ENCODE data around the gene SHANK2. TPM values are rescaled to one million over a fixed set of nuclear protein-coding genes. Genes with fewer than 3 reads are reported as not detected.
A peak's percentile ranks its signal among the peaks of the same experiment; 100 is the strongest.

SHANK2 gene
- total RNA-seq, 1 experiment from 2014 or later = 23.8 TPM

GRCh38 chr11:71245601-71246391, 6.6 kb downstream of the SHANK2 start:
- TF ChIP-seq CTCF (conservative IDR thresholded peaks at IDR 0.05) = no peak
- WGBS (ENCODE audit: extremely low coverage, insufficient read length, low lambda C conversion rate) = no CpG with 5 or more reads among the region's 19 CpGs
- Histone ChIP-seq H3K4me2 (ENCODE audit: insufficient read depth, insufficient read length, low read length) (peak overlapping the region; percentile 48), H4K8ac (replicated peaks; ENCODE audit: insufficient read length, low read depth, low read length) (no peak overlapping the region), H2BK15ac (ENCODE audit: low read depth, low read length) (no peak overlapping the region), H2AK5ac (ENCODE audit: insufficient read length, low read length) (no peak overlapping the region), H3K18ac (ENCODE audit: insufficient read length, low read depth, low read length) (peak overlapping the region; percentile 61), H3K79me2 (ENCODE audit: insufficient read depth, low read length) (peaks cover 27% of the 10 kb centered on the region; the same call in 1 of the 2 replicates), H3K9me3 (ENCODE audit: control insufficient read depth, low read depth, low read length) (no peaks in the 10 kb centered on the region), H3K4me1 (ENCODE audit: insufficient read depth, low read length) (peaks cover 22% of the 10 kb centered on the region), H2AFZ (ENCODE audit: low read length) (no peak overlapping the region), H2BK120ac (ENCODE audit: low read depth, low read length, poor library complexity, severe bottlenecking) (no peak overlapping the region), H3T11ph (ENCODE audit: low read length) (no peak overlapping the region), H2BK5ac (ENCODE audit: insufficient read length, low read length) (peak overlapping the region; percentile 21), H3K27ac (ENCODE audit: insufficient read length, low read depth, low read length) (peak overlapping the region; percentile 86), H3K23me2 (ENCODE audit: insufficient read length, low read depth, low read length, poor library complexity, severe bottlenecking) (peaks cover 13% of the 10 kb centered on the region), H3K9ac (ENCODE audit: extremely low read depth, insufficient read length, low read length) (peak overlapping the region; percentile 23), H4K5ac (ENCODE audit: insufficient read length, low read depth, low read length) (no peak overlapping the region), H2BK20ac (ENCODE audit: low read depth, low read length, poor library complexity, severe bottlenecking) (no peak overlapping the region), H3K14ac (ENCODE audit: insufficient read depth, low read length) (peak overlapping the region; percentile 88), H4K91ac (ENCODE audit: insufficient read length, low read depth, low read length) (peak overlapping the region; percentile 32), H3K79me1 (ENCODE audit: insufficient read depth, low read depth, low read length, poor library complexity, severe bottlenecking) (peaks cover 9% of the 10 kb centered on the region), H3K4ac (ENCODE audit: low read depth, low read length) (no peak overlapping the region), H4K20me1 (ENCODE audit: control insufficient read depth, insufficient read depth, insufficient read length) (no peaks in the 10 kb centered on the region), H3K27me3 (ENCODE audit: insufficient read depth, low read length) (no peaks in the 10 kb centered on the region), H2BK12ac (ENCODE audit: insufficient read length, low read depth, low read length) (peak overlapping the region; percentile 68), H3K56ac (ENCODE audit: insufficient read length, low read depth, low read length) (no peak overlapping the region), H3K23ac (ENCODE audit: insufficient read length, low read depth, low read length) (no peak overlapping the region)
- H3K27me3 Mint-ChIP-seq (ENCODE audit: low read depth) = peaks cover 11% of the 10 kb centered on the region
- peak; percentile 69 for DNase-seq
- H3K4me1 Mint-ChIP-seq = peaks cover 81 to 85% of the 10 kb centered on the region in 2 experiments
- H3K4me3 Mint-ChIP-seq = peak overlapping the region; percentile 56 to 69
- H3K36me3 Mint-ChIP-seq (ENCODE audit: insufficient read depth in 1 of 3, low read depth in 3 of 3) = peaks cover 5 to 13% (median 9%) of the 10 kb centered on the region in 3 experiments; a peak in 6 of 7 replicates
- peak overlapping the region; percentile 98 to 100 (median 98) for H3K27ac Mint-ChIP-seq
- H3K9me3 Mint-ChIP-seq = no peaks in the 10 kb centered on the region

Data from H9 (cell line).